Fibroblast of lung (primary cell): ENCODE measurements around the gene DAGLA. TPM values are rescaled to one million over a fixed set of nuclear protein-coding genes. Genes with fewer than 3 reads are reported as not detected.

ENCODE experiments used
- DNase-seq, 2 donors: peaks; one replicate each; pipeline versions ENCODE4 v3.0.0 to v3.0.0-alpha.2; 2010; ENCODE audit warnings: low read depth in 2 of 2
- H2AFZ ChIP-seq: 2 replicates; pipeline ENCODE4 v1.5.1; 2012; ENCODE audit warnings: low read length, control low read depth, inconsistent platforms
- H3K27ac ChIP-seq: 2 replicates; pipeline ENCODE4 v1.5.1; 2011; ENCODE audit warnings: low read length, control low read depth; ENCODE audit not compliant: insufficient read depth
- H3K27me3 ChIP-seq: 2 replicates; pipeline ENCODE4 v1.5.1; 2011; ENCODE audit warnings: mild to moderate bottlenecking, low read length; ENCODE audit not compliant: control insufficient read depth, insufficient read depth
- H3K36me3 ChIP-seq: 2 replicates; pipeline ENCODE4 v1.5.1; 2011; ENCODE audit warnings: low read length; ENCODE audit not compliant: control insufficient read depth, insufficient read depth
- H3K4me1 ChIP-seq: 2 replicates; pipeline ENCODE4 v1.5.1; 2011; ENCODE audit warnings: low read length; ENCODE audit not compliant: control insufficient read depth, insufficient read depth; ENCODE audit errors: extremely low read depth
- H3K4me2 ChIP-seq: 2 replicates; pipeline ENCODE4 v1.5.1; 2011; ENCODE audit warnings: low read length, control low read depth; ENCODE audit not compliant: insufficient read depth; ENCODE audit errors: extremely low read depth
- H3K4me3 ChIP-seq, 4 experiments: fragments of 200-600 bp in 1 of 4; sonication (generic) in 1 of 4; replicated peaks in 1 of 4; 2 replicates each; pipeline ENCODE4 v1.5.1; 2011 to 2016; ENCODE audit warnings: low read length in 4 of 4, low read depth in 3 of 4, mild to moderate bottlenecking in 3 of 4, control low read depth in 2 of 4, inconsistent platforms in 1 of 4, mixed read lengths in 1 of 4; ENCODE audit not compliant: insufficient read depth in 1 of 4; ENCODE audit errors: control extremely low read depth in 1 of 4
- H3K79me2 ChIP-seq: 2 replicates; pipeline ENCODE4 v1.5.1; 2012; ENCODE audit warnings: mild to moderate bottlenecking, low read length, inconsistent platforms; ENCODE audit not compliant: control insufficient read depth, insufficient read depth
- H3K9ac ChIP-seq: 2 replicates; pipeline ENCODE4 v1.5.1; 2011; ENCODE audit warnings: mild to moderate bottlenecking, low read length, control low read depth; ENCODE audit not compliant: insufficient read depth
- H3K9me3 ChIP-seq: 2 replicates; pipeline ENCODE4 v1.5.1; 2012; ENCODE audit warnings: low read depth, low read length; ENCODE audit not compliant: control insufficient read depth, insufficient read depth
- H4K20me1 ChIP-seq: 2 replicates; pipeline ENCODE4 v1.5.1; 2011; ENCODE audit warnings: low read length; ENCODE audit not compliant: control insufficient read depth, insufficient read depth; ENCODE audit errors: extremely low read depth
- CTCF ChIP-seq, 2 donors: IDR thresholded peaks in 1 of 2; conservative IDR thresholded peaks in 1 of 2; 1 replicate in 1 of 2; 2 replicates in 1 of 2; pipeline ENCODE4 v1.5.1; 2011 to 2012; ENCODE audit warnings: low read length in 2 of 2, control low read depth in 1 of 2, inconsistent platforms in 1 of 2, low read depth in 1 of 2, mild to moderate bottlenecking in 1 of 2
- EZH2 ChIP-seq: IDR thresholded peaks from 2 replicates; pipeline ENCODE4 v1.5.1; 2012; ENCODE audit warnings: low read length, control low read depth, mild to moderate bottlenecking; ENCODE audit errors: missing control alignments
- polyA plus RNA-seq, 2 donors: library from polyadenylated mRNA; depleted of rRNA in 1 of 2; stranded (reverse) in 1 of 2; unstranded in 1 of 2; fragments of >200 nt; gene quantifications; 2 replicates each; pipeline ENCODE4 v1.2.1, GENCODE V29; 2011 to 2012; ENCODE audit warnings: missing spikeins in 1 of 2
- total RNA-seq: library from RNA; depleted of rRNA; stranded (reverse); fragments of >200 nt; gene quantifications from 2 replicates; pipeline ENCODE4 v1.2.1, GENCODE V29; 2014

The DAGLA gene
- total and polyA plus RNA-seq, 2 donors (not counting 1 experiment from before 2014, with no cell fraction given): 1.00 to 2.0 TPM

- Histone ChIP-seq H2AFZ (no peak overlapping the region), H3K4me3 (no peak overlapping the region), H3K9me3 (no peaks in the 10 kb centered on the region), H3K4me1 (no peaks in the 10 kb centered on the region), H3K27me3 (no peaks in the 10 kb centered on the region), H3K36me3 (no peaks in the 10 kb centered on the region), H3K79me2 (no peaks in the 10 kb centered on the region), H4K20me1 (no peaks in the 10 kb centered on the region), H3K4me2 (no peak overlapping the region), H3K9ac (no peak overlapping the region), H3K27ac (no peak overlapping the region)
- no peak for TF ChIP-seq EZH2
- TF ChIP-seq CTCF (conservative IDR thresholded peaks at IDR 0.05 in 1 of 2, IDR thresholded peaks at IDR 0.05 in 1 of 2; ENCODE audit: low read depth in 1 of 2, low read length in 2 of 2): no peak
- no peak for DNase-seq
Observed at GRCh38 chr11:61775606-61776554, 95.7 kb downstream of the DAGLA start.

- no peaks in the 10 kb centered on the region for H3K27me3 ChIP-seq
- H2AFZ ChIP-seq: no peak overlapping the region
- no peaks in the 10 kb centered on the region for H3K4me1 ChIP-seq
- no peaks in the 10 kb centered on the region for H4K20me1 ChIP-seq
- no peaks in the 10 kb centered on the region for H3K79me2 ChIP-seq
- TF ChIP-seq CTCF (conservative IDR thresholded peaks at IDR 0.05 in 1 of 2, IDR thresholded peaks at IDR 0.05 in 1 of 2; ENCODE audit: low read depth in 1 of 2, low read length in 2 of 2): peak; percentile 74 to 86
- no peak for TF ChIP-seq EZH2
- no peak overlapping the region for H3K4me3 ChIP-seq
- H3K9me3 ChIP-seq: no peaks in the 10 kb centered on the region
- no peak overlapping the region for H3K9ac ChIP-seq
- H3K27ac ChIP-seq: no peak overlapping the region
- peak; percentile 53 to 69 for DNase-seq
- H3K4me2 ChIP-seq: no peak overlapping the region
- no peaks in the 10 kb centered on the region for H3K36me3 ChIP-seq
Observed at GRCh38 chr11:61776561-61777075, 96.4 kb downstream of the DAGLA start.

- no peak for TF ChIP-seq EZH2
- no peak for TF ChIP-seq CTCF (conservative IDR thresholded peaks at IDR 0.05 in 1 of 2, IDR thresholded peaks at IDR 0.05 in 1 of 2; ENCODE audit: low read depth in 1 of 2, low read length in 2 of 2)
- DNase-seq: peak in 1 of 2 donors; percentile 11
- Histone ChIP-seq H3K4me1 (no peaks in the 10 kb centered on the region), H3K27ac (no peak overlapping the region), H3K79me2 (no peaks in the 10 kb centered on the region), H4K20me1 (no peaks in the 10 kb centered on the region), H3K9me3 (no peaks in the 10 kb centered on the region), H3K4me3 (no peak overlapping the region), H3K27me3 (no peaks in the 10 kb centered on the region), H3K4me2 (no peak overlapping the region), H3K36me3 (no peaks in the 10 kb centered on the region), H2AFZ (no peak overlapping the region), H3K9ac (no peak overlapping the region)
Observed at GRCh38 chr11:61777234-61778090, 97.3 kb downstream of the DAGLA start.
